MM.1S (cell line): ENCODE results near the gene VPREB1.

Source experiments
- DNase-seq: peaks from one replicate; pipeline ENCODE4 v3.0.0-alpha.2; 2015
- H2AFZ ChIP-seq: fragments of 300-600 bp; sonication (generic); 2 replicates; pipeline ENCODE4 v1.6.0; 2016; ENCODE audit warnings: antibody characterized with exemption, low read length
- H3F3A ChIP-seq: fragments of 300-600 bp; sonication (generic); 2 replicates; pipeline ENCODE4 v1.6.1; 2016; ENCODE audit warnings: mild to moderate bottlenecking, antibody characterized with exemption, low read length, moderate library complexity, mixed read lengths; ENCODE audit not compliant: insufficient read depth
- H3K27ac ChIP-seq: fragments of 300-600 bp; sonication (generic); 2 replicates; pipeline ENCODE4 v1.5.1; 2016; ENCODE audit warnings: mild to moderate bottlenecking, low read length
- H3K27me3 ChIP-seq: fragments of 300-600 bp; sonication (generic); replicated peaks from 2 replicates; pipeline ENCODE4 v1.6.0; 2016; ENCODE audit warnings: low read length; ENCODE audit not compliant: insufficient read depth
- H3K36me3 ChIP-seq: fragments of 300-600 bp; sonication (generic); replicated peaks from 2 replicates; pipeline ENCODE4 v1.6.1; 2016; ENCODE audit warnings: mild to moderate bottlenecking, low read length, mixed read lengths; ENCODE audit not compliant: insufficient read depth
- H3K4me1 ChIP-seq: fragments of 300-600 bp; sonication (generic); 2 replicates; pipeline ENCODE4 v1.6.1; 2016; ENCODE audit warnings: low read length, mixed read lengths
- H3K4me2 ChIP-seq: fragments of 300-600 bp; sonication (generic); 2 replicates; pipeline ENCODE4 v1.6.0; 2016; ENCODE audit warnings: low read depth, low read length
- H3K4me3 ChIP-seq: fragments of 300-600 bp; sonication (generic); 2 replicates; pipeline ENCODE4 v1.5.1; 2016; ENCODE audit warnings: low read length, mixed read lengths
- H3K79me2 ChIP-seq: fragments of 300-600 bp; sonication (generic); 2 replicates; pipeline ENCODE4 v1.6.1; 2016; ENCODE audit warnings: mixed run types, low read length, mixed read lengths
- H3K9ac ChIP-seq: fragments of 300-600 bp; sonication (generic); 2 replicates; pipeline ENCODE4 v1.6.1; 2016; ENCODE audit warnings: low read length, mixed read lengths
- H3K9me2 ChIP-seq: fragments of 300-600 bp; sonication (generic); replicated peaks from 2 replicates; pipeline ENCODE4 v1.6.1; 2016; ENCODE audit warnings: mild to moderate bottlenecking, low read length, mixed read lengths; ENCODE audit not compliant: insufficient read depth
- H3K9me3 ChIP-seq: fragments of 300-600 bp; sonication (generic); replicated peaks from 2 replicates; pipeline ENCODE4 v1.6.1; 2016; ENCODE audit warnings: mild to moderate bottlenecking, low read length, mixed read lengths; ENCODE audit not compliant: insufficient read depth
- H4K20me1 ChIP-seq: fragments of 300-600 bp; sonication (generic); 2 replicates; pipeline ENCODE4 v1.6.1; 2016; ENCODE audit warnings: mild to moderate bottlenecking, low read length, moderate library complexity, mixed read lengths; ENCODE audit not compliant: insufficient read depth
- EZH2 ChIP-seq: fragments of 300-600 bp; sonication (generic); optimal IDR thresholded peaks from 2 replicates; pipeline ENCODE3; 2017; ENCODE audit warnings: low read depth, mild to moderate bottlenecking, antibody characterized with exemption, low read length, mixed read lengths
- EZH2phosphoT487 ChIP-seq: fragments of 300-600 bp; sonication (generic); IDR thresholded peaks from 2 replicates; pipeline ENCODE4 v1.6.1; 2018; ENCODE audit warnings: antibody characterized with exemption, low read length
- TF ChIP-seq, protein P1 (sequence below): fragments of 300-600 bp; sonication (generic); IDR thresholded peaks from 2 replicates; pipeline ENCODE4 v1.5.1; 2016; ENCODE audit warnings: antibody characterized with exemption, low read length, mixed read lengths

The VPREB1 gene

DNA sequence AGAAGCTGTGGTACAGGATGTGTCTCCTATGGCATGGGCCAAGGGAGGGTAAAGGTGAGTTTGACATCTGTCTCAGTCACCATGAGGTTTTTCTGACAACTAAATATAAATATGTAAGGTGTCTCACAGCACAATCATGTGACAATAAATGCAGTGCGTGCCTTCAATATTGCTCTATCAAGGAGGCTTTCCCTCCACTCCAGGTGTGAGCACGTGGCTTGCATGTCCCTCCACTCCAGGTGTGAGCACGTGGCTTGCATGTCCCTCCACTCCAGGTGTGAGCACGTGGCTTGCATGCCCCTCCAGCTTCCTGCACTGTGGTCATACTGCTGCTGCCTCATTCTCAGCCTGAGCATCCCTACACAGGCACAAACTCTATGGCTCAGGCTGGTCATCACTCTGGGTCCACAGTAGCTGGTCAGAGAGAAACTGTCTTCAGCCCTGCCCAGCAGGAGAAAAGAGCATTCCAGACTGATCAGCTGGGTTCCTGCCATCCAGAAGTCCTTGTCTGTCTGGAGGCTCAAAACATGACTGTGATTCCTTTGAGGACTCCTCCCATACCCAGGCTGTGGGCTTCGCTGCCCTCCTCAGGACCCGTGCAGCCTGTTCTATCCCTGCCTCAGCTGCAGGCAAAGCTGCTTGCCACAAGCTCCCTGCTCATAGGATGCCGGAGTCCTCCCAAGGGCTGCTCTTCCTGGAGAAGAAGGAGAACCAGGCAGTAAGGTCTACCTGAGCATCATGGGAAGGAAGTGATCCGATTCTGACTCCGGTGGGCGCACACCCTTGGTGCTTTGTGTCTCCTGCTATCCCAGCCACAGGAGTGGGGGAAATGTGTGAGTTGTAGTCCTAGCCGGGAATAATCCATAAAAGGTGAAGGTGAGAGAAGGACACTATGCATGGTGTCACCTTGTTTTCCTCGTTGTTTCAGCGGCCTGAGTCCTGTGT is 33.4 kb upstream of the VPREB1 start:
- TF ChIP-seq EZH2 (no peak), EZH2phosphoT487 (no peak)
- TF ChIP-seq, protein P1, sequence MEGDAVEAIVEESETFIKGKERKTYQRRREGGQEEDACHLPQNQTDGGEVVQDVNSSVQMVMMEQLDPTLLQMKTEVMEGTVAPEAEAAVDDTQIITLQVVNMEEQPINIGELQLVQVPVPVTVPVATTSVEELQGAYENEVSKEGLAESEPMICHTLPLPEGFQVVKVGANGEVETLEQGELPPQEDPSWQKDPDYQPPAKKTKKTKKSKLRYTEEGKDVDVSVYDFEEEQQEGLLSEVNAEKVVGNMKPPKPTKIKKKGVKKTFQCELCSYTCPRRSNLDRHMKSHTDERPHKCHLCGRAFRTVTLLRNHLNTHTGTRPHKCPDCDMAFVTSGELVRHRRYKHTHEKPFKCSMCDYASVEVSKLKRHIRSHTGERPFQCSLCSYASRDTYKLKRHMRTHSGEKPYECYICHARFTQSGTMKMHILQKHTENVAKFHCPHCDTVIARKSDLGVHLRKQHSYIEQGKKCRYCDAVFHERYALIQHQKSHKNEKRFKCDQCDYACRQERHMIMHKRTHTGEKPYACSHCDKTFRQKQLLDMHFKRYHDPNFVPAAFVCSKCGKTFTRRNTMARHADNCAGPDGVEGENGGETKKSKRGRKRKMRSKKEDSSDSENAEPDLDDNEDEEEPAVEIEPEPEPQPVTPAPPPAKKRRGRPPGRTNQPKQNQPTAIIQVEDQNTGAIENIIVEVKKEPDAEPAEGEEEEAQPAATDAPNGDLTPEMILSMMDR, result no peak
- Histone ChIP-seq H3K4me1 (peaks cover 34% of the 10 kb centered on the region), H4K20me1 (no peaks in the 10 kb centered on the region), H3K4me2 (no peak overlapping the region), H3F3A (no peaks in the 10 kb centered on the region), H3K79me2 (no peaks in the 10 kb centered on the region), H3K9me2 (no peaks in the 10 kb centered on the region), H3K4me3 (no peak overlapping the region), H2AFZ (no peak overlapping the region), H3K9me3 (no peaks in the 10 kb centered on the region), H3K9ac (no peak overlapping the region), H3K27me3 (no peaks in the 10 kb centered on the region), H3K27ac (peak overlapping the region; percentile 12; the same call in 1 of the 2 replicates), H3K36me3 (no peaks in the 10 kb centered on the region)
- DNase-seq, result no peak

DNA sequence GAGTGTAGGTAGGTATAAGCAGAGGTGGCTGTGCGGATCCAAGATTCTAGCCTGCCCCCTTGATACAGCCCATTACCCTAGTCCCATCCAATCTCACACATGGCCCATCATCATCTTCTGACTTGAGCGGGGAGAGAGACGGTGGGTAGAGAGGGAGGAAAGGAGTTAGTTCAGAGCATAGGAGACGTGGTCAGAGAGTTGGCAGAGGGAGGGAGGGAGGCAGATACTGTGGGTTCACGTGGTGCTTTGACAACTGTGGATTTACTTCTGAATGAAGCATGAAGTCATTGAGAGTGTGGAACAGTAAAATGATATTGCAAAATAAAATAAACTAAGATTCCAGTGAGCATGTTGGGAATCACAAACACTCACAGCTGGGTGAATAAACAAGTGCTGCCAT is 31.4 kb upstream of the VPREB1 start:
- no peaks in the 10 kb centered on the region for H4K20me1 ChIP-seq
- H2AFZ ChIP-seq, result no peak overlapping the region
- H3K4me3 ChIP-seq, result no peak overlapping the region
- no peak overlapping the region for H3K27ac ChIP-seq
- H3K4me2 ChIP-seq, result no peak overlapping the region
- DNase-seq, result no peak
- H3K9me2 ChIP-seq, result no peaks in the 10 kb centered on the region
- TF ChIP-seq EZH2phosphoT487 (no peak), EZH2 (no peak)
- TF ChIP-seq, protein P1, result no peak
- H3K9me3 ChIP-seq, result no peaks in the 10 kb centered on the region
- no peaks in the 10 kb centered on the region for H3K27me3 ChIP-seq
- no peaks in the 10 kb centered on the region for H3K79me2 ChIP-seq
- peaks cover 25% of the 10 kb centered on the region for H3K4me1 ChIP-seq
- H3K36me3 ChIP-seq, result no peaks in the 10 kb centered on the region
- no peaks in the 10 kb centered on the region for H3F3A ChIP-seq
- no peak overlapping the region for H3K9ac ChIP-seq

DNA sequence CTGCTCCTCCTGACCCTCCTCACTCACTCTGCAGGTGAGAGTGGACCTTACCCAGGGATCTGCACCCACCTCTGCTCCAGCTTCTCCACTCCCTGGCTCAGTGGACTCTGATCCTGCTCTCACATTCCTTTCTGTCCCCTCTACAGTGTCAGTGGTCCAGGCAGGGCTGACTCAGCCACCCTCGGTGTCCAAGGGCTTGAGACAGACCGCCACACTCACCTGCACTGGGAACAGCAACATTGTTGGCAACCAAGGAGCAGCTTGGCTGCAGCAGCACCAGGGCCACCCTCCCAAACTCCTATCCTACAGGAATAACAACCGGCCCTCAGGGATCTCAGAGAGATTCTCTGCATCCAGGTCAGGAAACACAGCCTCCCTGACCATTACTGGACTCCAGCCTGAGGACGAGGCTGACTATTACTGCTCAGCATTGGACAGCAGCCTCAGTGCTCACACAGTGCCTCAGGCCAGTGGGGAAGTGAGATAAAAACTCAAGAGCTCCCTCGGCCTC is 29.7 kb upstream of the VPREB1 start:
- H3K9me2 ChIP-seq, result no peaks in the 10 kb centered on the region
- no peak overlapping the region for H3K4me2 ChIP-seq
- H3K36me3 ChIP-seq, result no peaks in the 10 kb centered on the region
- H3F3A ChIP-seq, result no peaks in the 10 kb centered on the region
- no peak overlapping the region for H3K9ac ChIP-seq
- DNase-seq, result no peak
- no peak for TF ChIP-seq EZH2
- TF ChIP-seq EZH2phosphoT487, result no peak
- TF ChIP-seq, protein P1, result no peak
- H2AFZ ChIP-seq, result no peak overlapping the region
- no peak overlapping the region for H3K27ac ChIP-seq
- H4K20me1 ChIP-seq, result no peaks in the 10 kb centered on the region
- H3K27me3 ChIP-seq, result no peaks in the 10 kb centered on the region
- H3K4me3 ChIP-seq, result no peak overlapping the region
- peaks cover 21% of the 10 kb centered on the region for H3K4me1 ChIP-seq
- no peaks in the 10 kb centered on the region for H3K9me3 ChIP-seq
- no peaks in the 10 kb centered on the region for H3K79me2 ChIP-seq
